Neural crest cell (in vitro differentiated cells): Measurements from ENCODE around the gene SMG6. TPM values are rescaled to one million over a fixed set of nuclear protein-coding genes. Genes with fewer than 3 reads are reported as not detected.

Experiments used
- DNase-seq: peaks from one replicate; pipeline ENCODE4 v3.0.0; 2021; ENCODE audit warnings: low read depth, mixed read lengths, low spot score
- H3K27ac Mint-ChIP-seq: one replicate; pipeline ENCODE4 v1.8.0; 2021; ENCODE audit warnings: mild to moderate bottlenecking, mixed read lengths; ENCODE audit not compliant: unreplicated experiment
- H3K27me3 Mint-ChIP-seq: 2 replicates; pipeline ENCODE4 v1.8.0; 2021; ENCODE audit warnings: low read depth, mild to moderate bottlenecking, mixed read lengths
- H3K36me3 Mint-ChIP-seq: 2 replicates; pipeline ENCODE4 v1.8.0; 2021; ENCODE audit warnings: low read depth, mild to moderate bottlenecking, mixed read lengths
- H3K4me1 Mint-ChIP-seq: 2 replicates; pipeline ENCODE4 v1.8.0; 2021; ENCODE audit warnings: mixed read lengths
- H3K4me3 Mint-ChIP-seq: one replicate; pipeline ENCODE4 v1.8.0; 2021; ENCODE audit warnings: mild to moderate bottlenecking, mixed read lengths
- H3K9me3 Mint-ChIP-seq: 2 replicates; pipeline ENCODE4 v1.8.0; 2021; ENCODE audit warnings: mixed read lengths
- CTCF ChIP-seq: fragments of 200-600 bp; sonication (generic); conservative IDR thresholded peaks from 2 replicates; pipeline ENCODE4 v1.5.0; 2021; ENCODE audit warnings: antibody characterized with exemption, mild to moderate bottlenecking
- total RNA-seq: library from RNA; stranded (reverse); gene quantifications from 2 replicates; pipeline ENCODE4 v1.2.1, GENCODE V29; 2021

SMG6 gene
- total RNA-seq, 1 donor from 2014 or later = 57.2 TPM

GRCh38 chr17:2082003-2082781 lies 221.4 kb downstream of the SMG6 start:
- H3K36me3 Mint-ChIP-seq = peaks cover 16% of the 10 kb centered on the region
- no peaks in the 10 kb centered on the region for H3K9me3 Mint-ChIP-seq
- H3K27ac Mint-ChIP-seq = peak overlapping the region; percentile 55
- no peaks in the 10 kb centered on the region for H3K27me3 Mint-ChIP-seq
- peaks cover 22% of the 10 kb centered on the region for H3K4me1 Mint-ChIP-seq
- DNase-seq = no peak
- no peak for TF ChIP-seq CTCF
- no peak overlapping the region for H3K4me3 Mint-ChIP-seq

GRCh38 chr17:2081564-2081963 lies 222.0 kb downstream of the SMG6 start:
- Mint-ChIP-seq H3K27ac (peak overlapping the region; percentile 55), H3K4me1 (peaks cover 22% of the 10 kb centered on the region), H3K27me3 (no peaks in the 10 kb centered on the region), H3K9me3 (no peaks in the 10 kb centered on the region), H3K36me3 (peaks cover 18% of the 10 kb centered on the region), H3K4me3 (no peak overlapping the region)
- TF ChIP-seq CTCF = no peak
- no peak for DNase-seq

GRCh38 chr17:2077040-2077439 lies 226.5 kb downstream of the SMG6 start:
- peaks cover 14% of the 10 kb centered on the region for H3K4me1 Mint-ChIP-seq
- H3K9me3 Mint-ChIP-seq = no peaks in the 10 kb centered on the region
- no peaks in the 10 kb centered on the region for H3K27me3 Mint-ChIP-seq
- no peak for TF ChIP-seq CTCF
- H3K27ac Mint-ChIP-seq = peak overlapping the region; percentile 27
- H3K4me3 Mint-ChIP-seq = no peak overlapping the region
- no peak for DNase-seq
- H3K36me3 Mint-ChIP-seq = peaks cover 21% of the 10 kb centered on the region

- DNase-seq = no peak
- H3K27me3 Mint-ChIP-seq = no peaks in the 10 kb centered on the region
- H3K27ac Mint-ChIP-seq = peak overlapping the region; percentile 19
- peaks cover 14% of the 10 kb centered on the region for H3K4me1 Mint-ChIP-seq
- TF ChIP-seq CTCF = no peak
- no peak overlapping the region for H3K4me3 Mint-ChIP-seq
- peaks cover 21% of the 10 kb centered on the region for H3K36me3 Mint-ChIP-seq
- no peaks in the 10 kb centered on the region for H3K9me3 Mint-ChIP-seq
Measured at GRCh38 chr17:2076087-2076984, 227.2 kb downstream of the SMG6 start.

GRCh38 chr17:2075336-2076086 lies 228.1 kb downstream of the SMG6 start:
- no peaks in the 10 kb centered on the region for H3K27me3 Mint-ChIP-seq
- no peaks in the 10 kb centered on the region for H3K9me3 Mint-ChIP-seq
- no peak for DNase-seq
- peaks cover 21% of the 10 kb centered on the region for H3K36me3 Mint-ChIP-seq
- peaks cover 14% of the 10 kb centered on the region for H3K4me1 Mint-ChIP-seq
- no peak for TF ChIP-seq CTCF
- H3K4me3 Mint-ChIP-seq = no peak overlapping the region
- H3K27ac Mint-ChIP-seq = peak overlapping the region; percentile 67
